Caco-2 (cell line): ENCODE data around the gene ADM. TPM values are rescaled to one million over a fixed set of nuclear protein-coding genes. Genes with fewer than 3 reads are reported as not detected.
A peak's percentile ranks its signal among the peaks of the same experiment; 100 is the strongest.

Source experiments
- BruUV-seq: library from RNA; stranded (reverse); fragments of 400-500 nt; replicated peaks from 2 replicates; lab custom pipeline; 2021; lab: Mats Ljungman, UMichigan
- CTCF ChIA-PET: fragments of 300-600 bp; sonication (Branson Sonifier 250); formaldehyde crosslinking; loops from one replicate; lab custom pipeline; 2022; ENCODE audit warnings: antibody characterized with exemption; lab: Charles Lee
- POLR2A ChIA-PET: fragments of 300-600 bp; sonication (Branson Sonifier 250); formaldehyde crosslinking; loops from one replicate; lab custom pipeline; 2022; ENCODE audit warnings: antibody characterized with exemption; lab: Charles Lee
- DNase-seq, 2 experiments: peaks; one replicate each; pipeline versions ENCODE4 v3.0.0 to v3.0.0-alpha.2; 2020 to 2022
- H3K27me3 ChIP-seq: replicated peaks from 2 replicates; pipeline ENCODE4 v1.6.0; 2011; ENCODE audit warnings: low read length; ENCODE audit not compliant: control insufficient read depth, insufficient read depth
- H3K36me3 ChIP-seq: 2 replicates; pipeline ENCODE4 v1.5.1; 2011; ENCODE audit warnings: low read length; ENCODE audit not compliant: control insufficient read depth, insufficient read depth
- H3K4me1 ChIP-seq: fragments of 250-450 bp; sonication (Bioruptor Pico); 2 replicates; pipeline ENCODE4 v1.5.1; 2020; ENCODE audit warnings: mild to moderate bottlenecking
- H3K4me3 ChIP-seq: 2 replicates; pipeline ENCODE4 v1.5.1; 2011; ENCODE audit warnings: low read depth, mild to moderate bottlenecking, control low read depth, low read length
- H3K9me3 ChIP-seq: fragments of 250-450 bp; sonication (Bioruptor Pico); 2 replicates; pipeline ENCODE4 v1.5.1; 2020; ENCODE audit warnings: mild to moderate bottlenecking, moderate library complexity
- H3K27ac Mint-ChIP-seq: one replicate; pipeline ENCODE4 v1.8.0; 2022; ENCODE audit warnings: mixed read lengths; ENCODE audit not compliant: unreplicated experiment
- H3K27me3 Mint-ChIP-seq: one replicate; pipeline ENCODE4 v1.8.0; 2022; ENCODE audit warnings: mixed read lengths; ENCODE audit not compliant: insufficient read depth, unreplicated experiment
- H3K36me3 Mint-ChIP-seq: one replicate; pipeline ENCODE4 v1.8.0; 2022; ENCODE audit warnings: mild to moderate bottlenecking, mixed read lengths; ENCODE audit not compliant: insufficient read depth, unreplicated experiment
- H3K4me1 Mint-ChIP-seq: one replicate; pipeline ENCODE4 v1.8.0; 2022; ENCODE audit warnings: low read depth, mixed read lengths; ENCODE audit not compliant: unreplicated experiment
- H3K4me3 Mint-ChIP-seq: one replicate; pipeline ENCODE4 v1.8.0; 2022; ENCODE audit warnings: mild to moderate bottlenecking, moderate library complexity, mixed read lengths; ENCODE audit not compliant: unreplicated experiment
- H3K9me3 Mint-ChIP-seq: one replicate; pipeline ENCODE4 v1.8.0; 2022; ENCODE audit warnings: mixed read lengths; ENCODE audit not compliant: unreplicated experiment
- CTCF ChIP-seq, 2 experiments: fragments of 200-600 bp in 1 of 2; IDR thresholded peaks; 1 replicate in 1 of 2; 2 replicates in 1 of 2; pipeline versions ENCODE4 v1.5.1 to v1.8.0; 2011 to 2022; ENCODE audit warnings: antibody characterized with exemption in 1 of 2, control low read depth in 1 of 2, inconsistent platforms in 1 of 2, low read depth in 1 of 2, low read length in 1 of 2, mild to moderate bottlenecking in 1 of 2, moderate library complexity in 1 of 2; ENCODE audit not compliant: insufficient read depth in 1 of 2, severe bottlenecking in 1 of 2, unreplicated experiment in 1 of 2
- intact Hi-C: fragments of 100-400 bp; cut with micrococcal nuclease; formaldehyde crosslinking; loops from one replicate; pipeline ENCODE4 v1.10.0; 2022; ENCODE audit not compliant: unreplicated experiment
- total RNA-seq: library from RNA; stranded (reverse); gene quantifications from 2 replicates; pipeline ENCODE4 v1.2.3, GENCODE V29; 2022

ADM gene
- total RNA-seq, 1 experiment from 2014 or later = 127 TPM

GRCh38 chr11:10305964-10306918 lies 1.4 kb downstream of the ADM start:
- Histone ChIP-seq H3K4me3 (peak overlapping the region; percentile 64), H3K27me3 (no peaks in the 10 kb centered on the region), H3K9me3 (no peaks in the 10 kb centered on the region), H3K4me1 (peaks cover 33% of the 10 kb centered on the region), H3K36me3 (0 out of 2 replicates have a peak, but pooled peaks cover 2% of the 10 kb centered on the region)
- peaks cover 3% of the 10 kb centered on the region for H3K27me3 Mint-ChIP-seq
- no peak for TF ChIP-seq CTCF (IDR thresholded peaks at IDR 0.05; ENCODE audit: insufficient read depth in 1 of 2, low read depth in 1 of 2, low read length in 1 of 2, severe bottlenecking in 1 of 2, unreplicated experiment in 1 of 2)
- peak in 1 of 2 experiments; percentile 40 for DNase-seq
- peak overlapping the region; percentile 85 for H3K4me3 Mint-ChIP-seq
- TSS peak; percentile 67 for BruUV-seq
- peak overlapping the region; percentile 81 for H3K27ac Mint-ChIP-seq
- intact Hi-C loops = loop anchor here (5.0 kb wide), 2 partner anchors 46 to 449 kb away; no protein-coding TSS in a partner anchor
- H3K36me3 Mint-ChIP-seq = peaks cover 71% of the 10 kb centered on the region
- H3K9me3 Mint-ChIP-seq = no peaks in the 10 kb centered on the region
- peaks cover 37% of the 10 kb centered on the region for H3K4me1 Mint-ChIP-seq
- ChIA-PET CTCF (interaction anchor here (1.6 to 4.5 kb wide), 3 partner anchors 20 to 99 kb away, joined by 14 to 44 read pairs (median 34); no protein-coding TSS in a partner anchor), POLR2A (interaction anchor here (0.6 to 2.9 kb wide), 6 partner anchors 13 to 1059 kb away, joined by 3 to 16 read pairs (median 3); partner anchors contain the start of gene SBF2)

GRCh38 chr11:10307022-10307399 lies 2.1 kb downstream of the ADM start:
- H3K4me1 ChIP-seq = peaks cover 28% of the 10 kb centered on the region
- Mint-ChIP-seq H3K36me3 (peaks cover 77% of the 10 kb centered on the region), H3K4me3 (peak overlapping the region; percentile 85), H3K27ac (peak overlapping the region; percentile 81), H3K9me3 (no peaks in the 10 kb centered on the region), H3K27me3 (peaks cover 3% of the 10 kb centered on the region), H3K4me1 (peaks cover 38% of the 10 kb centered on the region)
- peak overlapping the region; percentile 64 for H3K4me3 ChIP-seq
- H3K9me3 ChIP-seq = no peaks in the 10 kb centered on the region
- POLR2A ChIA-PET = interaction anchor here (0.6 to 1.4 kb wide), 4 partner anchors 19 to 973 kb away, joined by 3 to 6 read pairs (median 4); partner anchors contain the start of gene RNF141
- H3K27me3 ChIP-seq = no peaks in the 10 kb centered on the region
- intact Hi-C loops = loop anchor here (1.0 to 5.0 kb wide), 3 partner anchors 45 to 450 kb away; no protein-coding TSS in a partner anchor
- CTCF ChIA-PET = interaction anchor here (0.6 to 1.6 kb wide), 5 partner anchors 19 to 594 kb away, joined by 3 to 10 read pairs (median 5); no protein-coding TSS in a partner anchor
- TF ChIP-seq CTCF (IDR thresholded peaks at IDR 0.05; ENCODE audit: insufficient read depth in 1 of 2, low read depth in 1 of 2, low read length in 1 of 2, severe bottlenecking in 1 of 2, unreplicated experiment in 1 of 2) = no peak
- 0 out of 2 replicates have a peak, but pooled peaks cover 2% of the 10 kb centered on the region for H3K36me3 ChIP-seq
- no TSS peak for BruUV-seq
- no peak for DNase-seq
